ENCODE data around the gene TMEM121.

TMEM121 gene

GRCh38 chr14:105491366-105491973, 34.9 kb upstream of the TMEM121 start:
- H3K36me3 ChIP-seq (ENCODE audit: insufficient read depth, low read length): no peaks in the 10 kb centered on the region
- H3K9ac ChIP-seq (ENCODE audit: low read depth, low read length): peak overlapping the region; percentile 79; the same call in 1 of the 2 replicates

GRCh38 chr14:105492031-105492970, 34.1 kb upstream of the TMEM121 start:
- Histone ChIP-seq H3K4me1 (ENCODE audit: insufficient read depth, low read length) (no peaks in the 10 kb centered on the region; the same call in 1 of the 2 replicates), H3K9me3 (ENCODE audit: control insufficient read depth, insufficient read depth, low read length) (no peaks in the 10 kb centered on the region), H3K9ac (ENCODE audit: low read depth, low read length) (no peak overlapping the region), H3K36me3 (ENCODE audit: insufficient read depth, low read length) (no peaks in the 10 kb centered on the region)

More at GRCh38 chr14:105491366-105491973, 34.9 kb upstream of the TMEM121 start:
- Histone ChIP-seq H3K9me3 (ENCODE audit: control insufficient read depth, insufficient read depth, low read length) (no peaks in the 10 kb centered on the region), H3K4me1 (ENCODE audit: insufficient read depth, low read length) (no peaks in the 10 kb centered on the region; the same call in 1 of the 2 replicates)

- H3K36me3 ChIP-seq (ENCODE audit: insufficient read depth, low read length): no peaks in the 10 kb centered on the region
- no peak overlapping the region for H3K9ac ChIP-seq (ENCODE audit: low read depth, low read length)
- no peaks in the 10 kb centered on the region for H3K9me3 ChIP-seq (ENCODE audit: control insufficient read depth, insufficient read depth, low read length)
- no peaks in the 10 kb centered on the region; the same call in 1 of the 2 replicates for H3K4me1 ChIP-seq (ENCODE audit: insufficient read depth, low read length)
These were observed 33.2 kb upstream of the TMEM121 start for GRCh38 chr14:105492971-105493871.

GRCh38 chr14:105493921-105494605, 32.3 kb upstream of the TMEM121 start:
- peaks cover 3% of the 10 kb centered on the region; the same call in 1 of the 2 replicates for H3K4me1 ChIP-seq (ENCODE audit: insufficient read depth, low read length)
- no peaks in the 10 kb centered on the region for H3K9me3 ChIP-seq (ENCODE audit: control insufficient read depth, insufficient read depth, low read length)
- H3K9ac ChIP-seq (ENCODE audit: low read depth, low read length): no peak overlapping the region
- no peaks in the 10 kb centered on the region for H3K36me3 ChIP-seq (ENCODE audit: insufficient read depth, low read length)

- Histone ChIP-seq H3K4me1 (ENCODE audit: insufficient read depth, low read length) (peaks cover 5% of the 10 kb centered on the region; the same call in 1 of the 2 replicates), H3K36me3 (ENCODE audit: insufficient read depth, low read length) (no peaks in the 10 kb centered on the region), H3K9me3 (ENCODE audit: control insufficient read depth, insufficient read depth, low read length) (no peaks in the 10 kb centered on the region), H3K9ac (ENCODE audit: low read depth, low read length) (no peak overlapping the region)
These were observed 31.8 kb upstream of the TMEM121 start for GRCh38 chr14:105494606-105494929.

GRCh38 chr14:105495101-105495989, 31.0 kb upstream of the TMEM121 start:
- H3K4me1 ChIP-seq (ENCODE audit: insufficient read depth, low read length): peaks cover 5% of the 10 kb centered on the region; the same call in 1 of the 2 replicates
- no peak overlapping the region for H3K9ac ChIP-seq (ENCODE audit: low read depth, low read length)
- no peaks in the 10 kb centered on the region for H3K9me3 ChIP-seq (ENCODE audit: control insufficient read depth, insufficient read depth, low read length)
- H3K36me3 ChIP-seq (ENCODE audit: insufficient read depth, low read length): no peaks in the 10 kb centered on the region

- no peaks in the 10 kb centered on the region for H3K9me3 ChIP-seq (ENCODE audit: control insufficient read depth, insufficient read depth, low read length)
- H3K9ac ChIP-seq (ENCODE audit: low read depth, low read length): no peak overlapping the region
- no peaks in the 10 kb centered on the region for H3K36me3 ChIP-seq (ENCODE audit: insufficient read depth, low read length)
- peaks cover 5% of the 10 kb centered on the region; the same call in 1 of the 2 replicates for H3K4me1 ChIP-seq (ENCODE audit: insufficient read depth, low read length)
These were observed 30.2 kb upstream of the TMEM121 start for GRCh38 chr14:105495990-105496830.

GRCh38 chr14:105496831-105497591, 29.4 kb upstream of the TMEM121 start:
- Histone ChIP-seq H3K4me1 (ENCODE audit: insufficient read depth, low read length) (peaks cover 5% of the 10 kb centered on the region; the same call in 1 of the 2 replicates), H3K9ac (ENCODE audit: low read depth, low read length) (no peak overlapping the region), H3K36me3 (ENCODE audit: insufficient read depth, low read length) (no peaks in the 10 kb centered on the region), H3K9me3 (ENCODE audit: control insufficient read depth, insufficient read depth, low read length) (no peaks in the 10 kb centered on the region)

- Histone ChIP-seq H3K9ac (ENCODE audit: low read depth, low read length) (no peak overlapping the region), H3K36me3 (ENCODE audit: insufficient read depth, low read length) (no peaks in the 10 kb centered on the region), H3K9me3 (ENCODE audit: control insufficient read depth, insufficient read depth, low read length) (no peaks in the 10 kb centered on the region), H3K4me1 (ENCODE audit: insufficient read depth, low read length) (peaks cover 5% of the 10 kb centered on the region; the same call in 1 of the 2 replicates)
These were observed 28.5 kb upstream of the TMEM121 start for GRCh38 chr14:105497671-105498429.

GRCh38 chr14:105498430-105499255, 27.7 kb upstream of the TMEM121 start:
- H3K9ac ChIP-seq (ENCODE audit: low read depth, low read length): no peak overlapping the region
- H3K36me3 ChIP-seq (ENCODE audit: insufficient read depth, low read length): no peaks in the 10 kb centered on the region
- H3K9me3 ChIP-seq (ENCODE audit: control insufficient read depth, insufficient read depth, low read length): no peaks in the 10 kb centered on the region
- peaks cover 5% of the 10 kb centered on the region; the same call in 1 of the 2 replicates for H3K4me1 ChIP-seq (ENCODE audit: insufficient read depth, low read length)

Data from ES-I3 (cell line).